Measurements from ENCODE around the gene NADSYN1. TPM values are rescaled to one million over a fixed set of nuclear protein-coding genes. Genes with fewer than 3 reads are reported as not detected.

NADSYN1 gene
- 40.4 and 44.0 TPM in 2 replicates for total RNA-seq (2014; rRNA removed; shearing (Covaris generic))

GRCh38 chr11:71453037-71453917 lies at the start of gene NADSYN1:
Gene NADSYN1, plus strand, starts transcription at chr11:71453203. Its CDS starts 94 bp downstream, at chr11:71453297.

DNA sequence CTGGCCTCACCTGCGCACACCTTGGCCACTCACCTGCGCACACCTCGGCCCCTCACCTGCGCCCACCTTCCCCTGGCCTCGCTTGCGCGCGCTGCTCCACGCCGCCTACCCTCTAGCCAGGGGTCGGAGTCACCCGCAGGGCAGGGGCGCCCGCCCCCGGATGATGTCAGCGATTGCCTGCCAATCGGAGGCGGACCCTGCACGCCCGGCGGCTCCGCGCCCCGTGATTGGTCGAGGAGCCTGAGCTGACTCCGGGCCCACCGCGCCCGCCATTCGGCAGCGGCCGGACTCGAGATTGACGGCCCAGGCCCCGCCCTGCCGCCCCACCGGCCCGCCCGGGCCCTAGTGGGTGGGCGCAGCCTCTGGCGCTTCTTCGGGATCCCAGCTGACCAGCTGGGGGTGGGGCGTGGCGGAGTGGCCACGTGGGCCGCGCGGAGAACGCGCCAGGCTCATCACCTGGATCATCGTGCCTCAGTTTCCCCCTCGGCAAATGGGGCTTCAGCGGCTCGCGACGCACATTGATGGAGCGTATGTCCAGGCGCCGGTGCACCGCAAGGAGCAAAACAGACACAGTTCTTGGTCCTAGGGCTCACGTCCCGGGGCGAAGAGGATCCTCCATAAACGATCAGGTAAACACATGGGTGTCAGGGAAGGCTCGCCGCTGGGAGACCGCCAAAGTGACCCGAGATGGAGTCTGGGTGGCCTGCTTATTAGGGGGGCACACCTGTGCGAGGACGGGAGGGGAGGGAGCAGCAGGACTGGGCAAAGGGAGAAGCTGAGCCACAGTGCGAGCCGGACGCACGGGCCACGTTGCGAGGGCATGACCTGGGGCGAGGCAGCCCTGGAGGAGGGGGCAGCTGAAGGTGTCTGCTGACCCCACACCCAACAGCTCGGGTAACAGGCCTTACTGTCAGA lies 4.5 kb upstream of the NADSYN1 start, which contains the start of gene DHCR7:
Gene DHCR7 (minus strand): TSS at position 137 of the 915 bp plus-strand sequence. CDS start 3,441 bp downstream, outside the sequence.

DNA sequence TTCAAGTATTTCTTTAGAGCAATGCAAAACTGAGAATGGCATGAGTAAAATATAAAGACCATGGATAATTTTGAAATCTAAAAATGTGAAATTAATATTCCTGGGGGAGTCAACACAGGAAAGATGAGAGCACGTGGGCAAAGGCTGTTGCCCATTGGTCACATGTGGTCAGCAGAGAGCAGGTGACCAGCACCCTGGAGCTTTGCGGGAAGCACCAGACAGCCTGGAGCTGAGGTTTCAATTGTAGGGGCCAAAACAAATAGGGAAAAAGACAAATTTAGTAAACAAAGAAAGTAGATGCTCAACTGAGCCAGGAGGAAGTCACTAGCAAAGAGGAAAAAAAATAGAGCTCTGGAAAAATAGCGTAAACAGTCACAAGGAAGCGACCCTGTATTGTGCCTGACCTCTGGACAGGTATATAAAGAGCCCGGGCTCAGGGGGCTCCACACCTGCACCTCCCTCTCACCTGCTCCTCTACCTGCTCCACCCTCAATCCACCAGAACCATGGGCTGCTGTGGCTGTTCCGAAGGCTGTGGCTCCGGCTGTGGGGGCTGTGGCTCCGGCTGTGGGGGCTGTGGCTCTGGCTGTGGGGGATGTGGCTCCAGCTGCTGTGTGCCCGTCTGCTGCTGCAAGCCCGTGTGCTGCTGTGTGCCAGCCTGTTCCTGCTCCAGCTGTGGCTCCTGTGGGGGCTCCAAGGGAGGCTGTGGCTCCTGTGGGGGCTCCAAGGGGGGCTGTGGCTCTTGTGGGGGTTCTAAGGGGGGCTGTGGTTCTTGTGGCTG lies 74.0 kb downstream of the NADSYN1 start, which contains the start of gene KRTAP5-7:
Gene KRTAP5-7 (plus strand): TSS at position 472 of the 780 bp plus-strand sequence. CDS start 34 bp downstream, at position 506.

DNA sequence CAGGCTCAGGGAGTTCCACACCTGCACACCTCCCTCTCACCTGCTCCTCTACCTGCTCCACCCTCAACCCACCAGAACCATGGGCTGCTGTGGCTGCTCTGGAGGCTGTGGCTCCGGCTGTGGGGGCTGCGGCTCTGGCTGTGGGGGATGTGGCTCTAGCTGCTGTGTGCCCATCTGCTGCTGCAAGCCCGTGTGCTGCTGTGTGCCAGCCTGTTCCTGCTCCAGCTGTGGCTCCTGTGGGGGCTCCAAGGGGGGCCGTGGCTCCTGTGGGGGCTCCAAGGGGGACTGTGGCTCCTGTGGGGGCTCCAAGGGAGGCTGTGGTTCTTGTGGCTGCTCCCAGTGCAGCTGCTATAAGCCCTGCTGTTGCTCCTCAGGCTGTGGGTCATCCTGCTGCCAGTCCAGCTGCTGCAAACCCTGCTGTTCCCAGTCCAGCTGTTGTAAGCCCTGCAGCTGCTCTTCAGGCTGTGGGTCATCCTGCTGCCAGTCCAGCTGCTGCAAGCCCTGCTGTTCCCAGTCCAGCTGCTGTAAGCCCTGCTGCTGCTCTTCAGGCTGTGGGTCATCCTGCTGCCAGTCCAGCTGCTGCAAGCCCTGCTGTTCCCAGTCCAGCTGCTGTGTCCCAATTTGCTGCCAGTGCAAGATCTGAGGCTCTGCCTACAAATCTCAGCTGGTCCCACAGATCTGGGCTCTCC lies 85.1 kb downstream of the NADSYN1 start, which contains the start of gene KRTAP5-8:
Gene KRTAP5-8 (plus strand): TSS at position 49 of the 689 bp plus-strand sequence. CDS start 31 bp downstream, at position 80.

DNA sequence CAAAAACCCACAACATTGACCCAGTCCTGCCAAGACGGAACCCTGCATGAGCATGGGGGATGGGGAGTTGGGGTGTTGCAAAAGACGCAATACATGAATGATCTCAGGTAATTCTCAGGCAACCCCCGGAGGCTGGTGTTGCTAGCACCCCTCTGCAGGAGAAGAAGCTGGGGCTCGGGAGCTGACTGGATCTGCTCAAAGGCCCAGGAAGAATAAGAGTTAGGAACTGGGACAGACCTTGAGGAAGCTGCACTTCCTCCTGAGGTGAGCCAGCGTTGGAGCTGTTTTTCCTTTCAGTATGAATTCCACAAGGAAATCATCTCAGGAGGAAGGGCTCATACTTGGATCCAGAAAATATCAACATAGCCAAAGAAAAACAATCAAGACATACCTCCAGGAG lies 95.1 kb downstream of the NADSYN1 start, which contains the start of gene KRTAP5-9:
Gene KRTAP5-9 (plus strand): TSS at position 301 of the 400 bp plus-strand sequence. CDS start 238 bp downstream, outside the sequence.

Small RNA genes within 50 kb of the gene (small RNA-seq; reads per million reads assigned to genes)
- not detected for gene MIR6754

Other genes with a start within 250 kb of the NADSYN1 start
- gene SHANK2, start 200.6 kb upstream of the NADSYN1 start, total RNA-seq (2014; rRNA removed; shearing (Covaris generic)): 0.34 and 1.5 TPM in 2 replicates
- gene DHCR7, start 4.8 kb upstream of the NADSYN1 start, total RNA-seq (2014; rRNA removed; shearing (Covaris generic)): 32.2 and 39.5 TPM in 2 replicates
- gene KRTAP5-7, start 74.1 kb downstream of the NADSYN1 start, total RNA-seq (2014; rRNA removed; shearing (Covaris generic)): not detected in 2 replicates
- not detected in 2 replicates for gene KRTAP5-8, start 84.8 kb downstream of the NADSYN1 start, total RNA-seq (2014; rRNA removed; shearing (Covaris generic))
- gene KRTAP5-9, start 95.2 kb downstream of the NADSYN1 start, total RNA-seq (2014; rRNA removed; shearing (Covaris generic)): not detected in 2 replicates
- not detected in 2 replicates for gene KRTAP5-10, start 112.4 kb downstream of the NADSYN1 start, total RNA-seq (2014; rRNA removed; shearing (Covaris generic))
- not detected in 2 replicates for gene KRTAP5-11, start 129.7 kb downstream of the NADSYN1 start, total RNA-seq (2014; rRNA removed; shearing (Covaris generic))

All from A375 (cell line).